B cell (primary cell): ENCODE measurements around the gene RRP36. TPM values are rescaled to one million over a fixed set of nuclear protein-coding genes. Genes with fewer than 3 reads are reported as not detected.

ENCODE experiments used
- ATAC-seq: fragments of 200-7000 bp; cut with Tn5 transposase; one replicate; pipeline ENCODE4 v1.10.0; 2021; ENCODE audit warnings: low read depth, mild to moderate bottlenecking, moderate number of reproducible peaks, moderate library complexity
- CTCF ChIA-PET: fragments of 350-600 bp; sonication (Branson Sonifier 250); formaldehyde crosslinking; loops from one replicate; lab custom pipeline; 2021; ENCODE audit warnings: antibody characterized with exemption, inconsistent platforms; lab: Charles Lee
- POLR2A ChIA-PET: fragments of 350-600 bp; sonication (Branson Sonifier 250); formaldehyde crosslinking; loops from one replicate; lab custom pipeline; 2021; ENCODE audit warnings: antibody characterized with exemption; lab: Charles Lee
- DNase-seq: peaks from one replicate; pipeline ENCODE4 v3.0.0; 2013
- H2AFZ ChIP-seq: 2 replicates; pipeline ENCODE4 v1.6.1; 2012; ENCODE audit warnings: mild to moderate bottlenecking, low read depth, low read length; ENCODE audit not compliant: insufficient read depth, poor library complexity, severe bottlenecking
- H3K27ac ChIP-seq, 2 donors: 1 replicate in 1 of 2; 2 replicates in 1 of 2; pipeline ENCODE4 v1.5.1; 2012 to 2013; ENCODE audit warnings: low read length in 2 of 2, mild to moderate bottlenecking in 2 of 2, moderate library complexity in 1 of 2
- H3K27me3 ChIP-seq, 4 experiments: fragments of 200-600 bp in 1 of 4; sonication (generic) in 1 of 4; replicated peaks in 1 of 4; 1 replicate in 2 of 4; 2 replicates in 2 of 4; pipeline versions ENCODE4 v1.6.1 to v1.7.0; 2013 to 2016; ENCODE audit warnings: low read length in 3 of 4, mild to moderate bottlenecking in 2 of 4, mixed read lengths in 1 of 4, moderate library complexity in 1 of 4; ENCODE audit not compliant: insufficient read depth in 4 of 4, control insufficient read depth in 3 of 4; ENCODE audit errors: control extremely low read depth in 1 of 4
- H3K36me3 ChIP-seq, 2 experiments: replicated peaks in 1 of 2; 1 replicate in 1 of 2; 2 replicates in 1 of 2; pipeline versions ENCODE4 v1.6.1 to v1.7.1; 2013; ENCODE audit warnings: low read length in 1 of 2; ENCODE audit not compliant: insufficient read depth in 2 of 2, control insufficient read depth in 1 of 2; ENCODE audit errors: control extremely low read depth in 1 of 2, extremely low read depth in 1 of 2
- H3K4me1 ChIP-seq, 2 donors: fragments of 200-600 bp in 1 of 2; sonication (generic) in 1 of 2; 1 replicate in 1 of 2; 2 replicates in 1 of 2; pipeline versions ENCODE4 v1.5.1 to v1.6.1; 2013 to 2017; ENCODE audit warnings: low read length in 2 of 2; ENCODE audit not compliant: control insufficient read depth in 2 of 2, insufficient read depth in 2 of 2
- H3K4me2 ChIP-seq: replicated peaks from 2 replicates; pipeline ENCODE3; 2012; ENCODE audit warnings: mild to moderate bottlenecking, low read depth, low read length; ENCODE audit not compliant: poor library complexity, severe bottlenecking
- H3K4me3 ChIP-seq, 5 experiments: fragments of 200-600 bp in 1 of 5; sonication (generic) in 1 of 5; 1 replicate in 3 of 5; 2 replicates in 2 of 5; pipeline versions ENCODE4 v1.5.1 to v1.7.0; 2011 to 2016; ENCODE audit warnings: low read length in 4 of 5, mild to moderate bottlenecking in 4 of 5, low read depth in 2 of 5, control low read depth in 1 of 5, moderate library complexity in 1 of 5; ENCODE audit not compliant: insufficient read depth in 1 of 5; ENCODE audit errors: control extremely low read depth in 1 of 5, extremely low read depth in 1 of 5
- H3K79me2 ChIP-seq: fragments of 200-600 bp; sonication (generic); one replicate; pipeline ENCODE4 v1.6.0; 2016; ENCODE audit warnings: low read length; ENCODE audit not compliant: control insufficient read depth, insufficient read depth
- H3K9ac ChIP-seq: fragments of 200-600 bp; sonication (generic); 2 replicates; pipeline ENCODE4 v1.6.1; 2017; ENCODE audit warnings: mild to moderate bottlenecking, low read length, moderate library complexity
- H3K9me3 ChIP-seq, 3 donors: one replicate each; pipeline versions ENCODE4 v1.6.1 to v1.7.1; 2013; ENCODE audit warnings: low read length in 2 of 3; ENCODE audit not compliant: control insufficient read depth in 2 of 3, insufficient read depth in 1 of 3; ENCODE audit errors: control extremely low read depth in 1 of 3
- H4K20me1 ChIP-seq: 2 replicates; pipeline ENCODE4 v1.6.0; 2012; ENCODE audit warnings: mild to moderate bottlenecking, low read length; ENCODE audit not compliant: insufficient read depth, control insufficient read depth, poor library complexity, severe bottlenecking
- H3K27ac Mint-ChIP-seq: one replicate; pipeline ENCODE4 v1.8.0; 2021; ENCODE audit warnings: mixed read lengths
- H3K27me3 Mint-ChIP-seq: one replicate; pipeline ENCODE4 v1.8.0; 2021; ENCODE audit warnings: mixed read lengths
- H3K4me1 Mint-ChIP-seq: one replicate; pipeline ENCODE4 v1.8.0; 2021; ENCODE audit warnings: mixed read lengths
- H3K4me3 Mint-ChIP-seq: one replicate; pipeline ENCODE4 v1.8.0; 2021; ENCODE audit warnings: mixed read lengths
- H3K9me3 Mint-ChIP-seq: one replicate; pipeline ENCODE4 v1.8.0; 2022; ENCODE audit warnings: mixed read lengths; ENCODE audit not compliant: insufficient read depth
- CTCF ChIP-seq: fragments of 200-600 bp; IDR thresholded peaks from one replicate; pipeline ENCODE4 v1.8.0; 2022; ENCODE audit warnings: antibody characterized with exemption, mild to moderate bottlenecking
- EZH2 ChIP-seq: IDR thresholded peaks from 2 replicates; pipeline ENCODE4 v1.6.1; 2012; ENCODE audit warnings: borderline replicate concordance, low read depth, mild to moderate bottlenecking, moderate library complexity, low read length; ENCODE audit not compliant: insufficient read depth, poor library complexity, severe bottlenecking
- WGBS: methylation state at CpG from one replicate; pipeline ENCODE4 v1.1.5; 2013; ENCODE audit warnings: missing lambda C conversion rate; ENCODE audit not compliant: insufficient coverage; 5-methylcytosine and 5-hydroxymethylcytosine counted together
- intact Hi-C: fragments of 100-400 bp; cut with micrococcal nuclease; formaldehyde crosslinking; loops from one replicate; pipeline ENCODE4 v1.10.0; 2022
- polyA plus RNA-seq: library from polyadenylated mRNA; depleted of rRNA; stranded (reverse); fragments of >200 nt; gene quantifications from 2 replicates; pipeline ENCODE4 v1.2.3, GENCODE V29; 2012
- total RNA-seq, 2 donors: library from RNA; stranded (reverse); fragments of 120-200 nt in 1 of 2; gene quantifications; 1 replicate in 1 of 2; 2 replicates in 1 of 2; pipeline versions ENCODE4 v1.2.3 to v1.2.4, GENCODE V29; 2013 to 2022

The RRP36 gene
- total and polyA plus RNA-seq, 2 donors (not counting 1 experiment from before 2014, with no cell fraction given) = 22.8 to 46.2 TPM

- no peaks in the 10 kb centered on the region for H3K9me3 Mint-ChIP-seq
- H3K36me3 ChIP-seq = peaks cover 0 to 20% of the 10 kb centered on the region in 2 experiments
- no peak for DNase-seq
- peak overlapping the region; percentile 81 for H2AFZ ChIP-seq
- no peak overlapping the region for H3K4me3 ChIP-seq
- peak overlapping the region; percentile 94 for H3K4me3 Mint-ChIP-seq
- peaks cover 14 to 17% of the 10 kb centered on the region in 2 donors for H3K4me1 ChIP-seq
- ATAC-seq = no peak
- peak overlapping the region; percentile 77 for H3K9ac ChIP-seq
- no peaks in the 10 kb centered on the region for H3K79me2 ChIP-seq
- no peaks in the 10 kb centered on the region for H3K27me3 ChIP-seq
- ChIA-PET POLR2A (interaction anchor here (0.6 to 2.7 kb wide), 2 partner anchors 21 to 123 kb away, joined by 4 to 11 read pairs; partner anchors contain the start of gene CNPY3), CTCF (interaction anchor here (0.6 kb wide), 1 partner anchor 18 kb away, joined by 3 read pairs; no protein-coding TSS in a partner anchor)
- H3K27ac ChIP-seq = peak overlapping the region in 1 of 2 donors; percentile 85
- H4K20me1 ChIP-seq = no peaks in the 10 kb centered on the region
- H3K4me1 Mint-ChIP-seq = peaks cover 28% of the 10 kb centered on the region
- peak overlapping the region; percentile 77 for H3K4me2 ChIP-seq
- TF ChIP-seq CTCF (no peak), EZH2 (no peak)
- no peaks in the 10 kb centered on the region for H3K9me3 ChIP-seq
- intact Hi-C loops = loop anchor here (10.0 kb wide), 1 partner anchor 478 kb away; no protein-coding TSS in a partner anchor
- no peaks in the 10 kb centered on the region for H3K27me3 Mint-ChIP-seq
- 98% methylated on average over 19 of the region's 19 CpGs for WGBS
- H3K27ac Mint-ChIP-seq = peak overlapping the region; percentile 95
Measured at GRCh38 chr6:43052225-43052841, 30.9 kb downstream of the RRP36 start.
